HG03097 (cell line): Measurements from ENCODE around the gene DSCAML1.

ENCODE experiments used
- ATAC-seq: cut with Tn5 transposase; IDR thresholded peaks from one replicate; pipeline ENCODE4 v1.9.1; 2021; ENCODE audit not compliant: unreplicated experiment, low FRiP score

Gene DSCAML1, protein sequence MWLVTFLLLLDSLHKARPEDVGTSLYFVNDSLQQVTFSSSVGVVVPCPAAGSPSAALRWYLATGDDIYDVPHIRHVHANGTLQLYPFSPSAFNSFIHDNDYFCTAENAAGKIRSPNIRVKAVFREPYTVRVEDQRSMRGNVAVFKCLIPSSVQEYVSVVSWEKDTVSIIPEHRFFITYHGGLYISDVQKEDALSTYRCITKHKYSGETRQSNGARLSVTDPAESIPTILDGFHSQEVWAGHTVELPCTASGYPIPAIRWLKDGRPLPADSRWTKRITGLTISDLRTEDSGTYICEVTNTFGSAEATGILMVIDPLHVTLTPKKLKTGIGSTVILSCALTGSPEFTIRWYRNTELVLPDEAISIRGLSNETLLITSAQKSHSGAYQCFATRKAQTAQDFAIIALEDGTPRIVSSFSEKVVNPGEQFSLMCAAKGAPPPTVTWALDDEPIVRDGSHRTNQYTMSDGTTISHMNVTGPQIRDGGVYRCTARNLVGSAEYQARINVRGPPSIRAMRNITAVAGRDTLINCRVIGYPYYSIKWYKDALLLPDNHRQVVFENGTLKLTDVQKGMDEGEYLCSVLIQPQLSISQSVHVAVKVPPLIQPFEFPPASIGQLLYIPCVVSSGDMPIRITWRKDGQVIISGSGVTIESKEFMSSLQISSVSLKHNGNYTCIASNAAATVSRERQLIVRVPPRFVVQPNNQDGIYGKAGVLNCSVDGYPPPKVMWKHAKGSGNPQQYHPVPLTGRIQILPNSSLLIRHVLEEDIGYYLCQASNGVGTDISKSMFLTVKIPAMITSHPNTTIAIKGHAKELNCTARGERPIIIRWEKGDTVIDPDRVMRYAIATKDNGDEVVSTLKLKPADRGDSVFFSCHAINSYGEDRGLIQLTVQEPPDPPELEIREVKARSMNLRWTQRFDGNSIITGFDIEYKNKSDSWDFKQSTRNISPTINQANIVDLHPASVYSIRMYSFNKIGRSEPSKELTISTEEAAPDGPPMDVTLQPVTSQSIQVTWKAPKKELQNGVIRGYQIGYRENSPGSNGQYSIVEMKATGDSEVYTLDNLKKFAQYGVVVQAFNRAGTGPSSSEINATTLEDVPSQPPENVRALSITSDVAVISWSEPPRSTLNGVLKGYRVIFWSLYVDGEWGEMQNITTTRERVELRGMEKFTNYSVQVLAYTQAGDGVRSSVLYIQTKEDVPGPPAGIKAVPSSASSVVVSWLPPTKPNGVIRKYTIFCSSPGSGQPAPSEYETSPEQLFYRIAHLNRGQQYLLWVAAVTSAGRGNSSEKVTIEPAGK (N-terminal part only)

DNA sequence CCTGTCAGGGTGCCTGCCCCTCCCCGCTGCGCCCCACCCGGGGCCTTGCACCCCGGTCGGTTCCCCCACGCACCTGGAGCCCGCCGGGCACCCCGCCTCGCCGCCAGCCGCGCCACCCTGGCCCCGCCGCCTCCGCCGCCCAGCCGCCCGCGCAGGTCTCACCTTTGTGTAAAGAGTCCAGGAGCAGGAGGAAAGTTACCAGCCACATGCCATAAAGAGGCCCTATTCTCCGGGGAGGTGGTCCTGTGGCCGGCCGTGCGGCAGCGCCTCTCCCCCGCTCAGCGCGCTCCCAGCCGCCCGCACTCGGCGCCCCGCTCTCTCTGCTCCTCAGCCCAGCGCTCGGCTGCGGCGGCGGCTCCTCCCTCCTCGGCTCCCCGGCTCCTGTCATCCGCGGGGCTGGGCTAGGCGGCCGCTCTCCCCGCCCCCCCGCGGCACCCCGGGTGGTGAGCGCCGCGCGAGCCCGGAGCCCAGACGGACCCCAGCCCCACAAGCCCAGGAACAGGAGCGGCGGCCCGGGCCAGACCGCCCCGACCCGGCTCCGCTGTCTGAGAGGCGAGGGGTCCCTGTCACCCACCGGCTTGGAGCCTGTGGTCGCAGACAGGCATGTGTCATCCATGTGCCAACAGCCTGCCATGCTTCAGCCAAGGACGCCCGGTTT lies at the start of gene DSCAML1:
DSCAML1 (minus strand) TSS at position 345 of the 658 bp plus-strand sequence; CDS start at position 208, 137 bp downstream.
- ATAC-seq = no peak

DNA sequence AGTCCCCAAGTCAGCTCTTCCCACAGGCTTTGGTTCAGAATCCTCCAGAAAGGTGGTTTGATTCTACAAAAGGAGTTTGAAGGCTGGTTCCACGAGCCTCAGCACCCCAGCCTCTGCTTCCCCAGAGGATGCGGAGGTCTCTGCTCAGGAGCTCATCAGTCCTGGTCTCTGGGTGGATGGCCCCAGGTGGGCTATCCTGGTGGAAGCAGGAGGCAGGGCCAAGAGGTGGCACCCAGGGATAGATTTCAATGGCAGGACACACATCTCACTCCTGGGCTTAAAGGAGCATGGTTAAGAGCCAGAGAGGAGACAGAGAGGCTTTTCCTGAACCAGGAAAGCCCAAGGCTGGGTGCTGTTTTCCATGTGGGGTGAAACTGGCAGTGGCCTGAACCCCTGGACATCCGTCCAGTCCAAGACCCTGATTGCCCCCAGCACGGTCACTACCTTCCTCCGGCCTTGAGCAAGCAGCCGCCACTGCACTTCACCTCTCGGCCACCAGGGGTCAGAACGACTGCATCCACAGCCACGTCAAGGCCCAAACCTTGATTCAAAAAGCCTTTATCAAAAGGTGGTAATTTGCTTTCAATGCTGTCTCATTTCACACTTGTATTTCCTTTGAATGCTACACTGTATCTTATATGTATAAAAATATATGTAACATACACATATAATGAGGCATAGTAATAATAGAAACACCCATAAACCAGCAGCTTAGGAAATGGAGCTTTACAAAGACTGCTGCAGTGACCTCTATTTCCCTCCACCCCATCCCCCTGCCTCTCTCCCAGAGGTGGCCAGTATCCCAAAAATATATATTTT lies 46.9 kb upstream of the DSCAML1 start:
- no peak for ATAC-seq

DNA sequence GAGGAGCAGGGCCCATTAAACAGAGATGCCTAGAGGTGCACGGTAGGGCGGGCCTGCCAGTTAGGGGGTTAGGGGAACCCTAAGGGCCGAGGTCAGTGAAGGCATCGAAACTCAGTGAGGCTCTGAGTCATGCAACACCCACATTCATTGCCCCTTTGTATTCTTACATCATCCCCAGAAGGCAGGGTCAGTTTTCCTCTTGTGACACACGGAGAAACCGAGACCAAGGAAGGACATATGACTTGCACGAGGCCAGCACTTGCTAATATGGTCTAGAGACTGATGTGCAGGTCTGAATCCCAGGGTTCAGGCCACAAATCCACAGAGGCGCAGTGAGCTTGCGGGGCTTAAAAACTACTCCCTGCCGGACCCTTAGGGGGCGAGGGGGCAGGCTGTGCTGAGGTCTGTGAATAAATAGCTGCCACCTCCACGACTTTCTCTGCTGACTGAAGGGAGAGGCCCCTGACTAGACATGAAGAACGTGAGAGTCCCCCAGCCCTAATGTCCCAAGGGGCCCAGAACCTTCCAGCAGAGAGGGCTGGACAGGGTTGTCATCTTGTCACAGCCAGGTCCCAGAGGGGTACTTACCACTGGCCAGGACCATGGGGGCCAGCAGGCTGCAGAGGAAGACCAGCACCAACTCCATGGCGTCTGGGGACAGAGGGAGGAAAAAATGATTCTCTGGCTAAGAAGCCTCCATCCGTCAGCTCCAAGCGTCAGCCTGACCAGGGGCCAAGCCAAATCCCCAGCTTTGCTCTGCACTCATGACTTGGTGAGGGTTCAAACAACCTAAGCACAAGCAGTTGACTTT lies 45.3 kb upstream of the DSCAML1 start:
- no peak for ATAC-seq

DNA sequence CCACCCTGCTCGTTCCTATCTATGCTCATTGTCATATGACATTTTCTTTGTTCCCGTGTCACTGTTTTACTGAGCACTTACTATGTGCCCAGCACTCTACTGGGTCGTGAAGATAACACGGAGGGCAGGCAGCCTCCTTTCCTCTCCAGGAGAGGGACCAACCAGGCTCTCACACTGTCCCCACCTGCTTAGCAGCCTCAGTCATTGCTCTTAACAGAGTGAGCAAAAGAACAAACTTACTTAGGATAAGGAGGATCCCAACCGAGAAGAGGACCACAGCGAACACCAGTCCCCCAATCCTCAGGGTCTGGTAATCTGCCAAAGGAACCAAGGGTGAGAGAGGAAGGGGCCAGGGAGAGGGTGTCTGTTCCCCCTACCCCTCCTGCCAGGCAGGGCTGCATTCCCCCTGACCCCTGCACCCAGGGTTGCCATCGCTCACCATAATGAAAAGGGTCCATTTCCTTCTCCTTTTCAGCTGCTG lies 44.6 kb upstream of the DSCAML1 start:
- no peak for ATAC-seq

DNA sequence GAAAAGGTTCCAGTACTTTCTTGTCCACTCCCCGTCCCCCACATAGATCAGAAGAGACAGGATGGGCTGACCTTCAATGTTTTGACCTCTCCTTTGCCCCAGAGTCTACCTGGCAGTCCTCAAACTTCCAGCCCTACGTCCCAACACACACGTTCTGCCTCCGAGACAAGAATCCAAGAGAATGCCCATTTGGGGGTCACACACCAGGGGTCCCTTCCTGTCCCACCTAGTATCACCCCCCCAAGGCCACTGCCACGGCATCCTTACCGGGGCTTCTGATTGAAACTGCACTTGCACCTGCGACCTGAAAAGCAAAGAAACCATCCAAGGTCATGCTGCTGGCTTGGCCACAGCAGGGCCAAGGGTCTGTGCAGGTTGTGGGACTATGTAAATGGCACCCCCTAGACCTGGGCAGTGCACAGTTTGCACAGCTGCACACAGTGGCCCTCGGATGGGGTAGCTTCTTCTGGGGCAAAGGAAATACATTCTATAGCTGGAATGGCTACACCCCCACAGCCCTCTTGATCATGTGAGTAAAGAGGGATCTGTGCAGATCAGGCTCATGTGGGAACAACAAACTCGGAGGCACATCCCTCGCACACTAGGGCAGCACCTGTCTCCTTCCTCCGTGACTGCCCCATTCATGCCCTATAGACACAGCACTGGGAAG lies 44.0 kb upstream of the DSCAML1 start:
- no peak for ATAC-seq

DNA sequence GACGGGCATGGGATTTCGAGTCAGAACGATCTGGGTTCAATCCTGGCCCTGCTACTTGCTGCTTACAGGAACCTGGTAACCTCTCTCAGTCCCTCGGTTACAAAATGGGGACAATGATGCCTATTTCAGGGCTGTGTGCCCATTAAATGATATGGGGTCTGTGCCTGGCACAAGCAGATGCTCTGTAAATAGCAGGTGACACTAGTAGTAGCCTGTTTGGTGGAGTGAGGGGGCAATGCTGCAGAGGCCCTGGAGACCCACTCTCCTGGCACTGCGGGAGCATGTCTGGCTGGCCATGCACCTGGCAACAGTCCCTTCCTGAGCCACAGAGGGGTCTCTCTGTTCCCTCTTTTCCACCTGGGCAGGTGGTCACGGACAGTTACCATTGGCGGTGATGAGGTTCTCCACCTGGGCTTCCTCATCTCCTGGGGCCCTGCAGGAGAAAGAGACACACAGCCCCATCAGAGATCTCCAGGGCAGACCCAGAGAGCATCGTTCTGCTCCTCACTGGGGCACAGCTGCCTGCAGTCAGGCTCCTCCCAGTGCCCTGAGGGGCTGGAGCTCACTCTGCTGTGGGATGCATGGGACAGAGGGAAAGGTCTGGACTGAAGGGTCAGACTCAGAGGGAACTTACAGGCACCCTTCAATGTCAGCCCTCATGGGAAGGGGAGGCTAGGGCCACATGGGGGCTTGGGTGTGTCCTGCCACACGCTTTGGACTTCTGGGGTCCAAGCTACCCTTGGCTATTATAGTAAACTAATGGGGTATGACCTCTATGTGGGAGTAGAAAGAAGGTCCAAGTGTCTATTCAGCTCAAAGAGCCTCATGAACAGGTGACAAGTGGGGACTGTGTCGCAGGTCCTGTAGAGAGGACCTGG lies 43.2 kb upstream of the DSCAML1 start:
- ATAC-seq = no peak

DNA sequence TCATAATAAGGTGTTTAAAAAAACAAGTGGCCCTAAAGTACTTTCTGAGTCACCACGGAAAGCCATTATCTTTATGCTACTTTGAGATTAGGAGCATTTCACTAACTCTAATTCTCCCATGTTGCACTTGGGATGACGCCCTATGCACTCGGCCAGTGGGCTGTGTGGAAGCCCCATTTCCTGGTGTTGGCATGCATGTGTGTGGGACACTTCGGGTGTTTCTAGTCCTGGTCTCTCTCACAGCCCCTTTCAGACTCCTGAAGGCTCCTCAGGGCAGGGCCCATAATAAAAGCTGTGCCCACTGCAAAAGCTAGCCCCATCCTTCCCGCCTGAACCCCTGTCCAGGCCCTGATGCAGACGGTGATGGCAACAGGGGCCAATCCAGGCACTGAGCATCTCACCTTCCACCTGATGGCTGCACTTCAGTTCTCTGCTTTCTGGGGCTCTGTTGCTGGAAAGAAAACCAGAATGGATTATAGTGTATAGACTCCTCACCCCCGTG lies 42.4 kb upstream of the DSCAML1 start:
- no peak for ATAC-seq

DNA sequence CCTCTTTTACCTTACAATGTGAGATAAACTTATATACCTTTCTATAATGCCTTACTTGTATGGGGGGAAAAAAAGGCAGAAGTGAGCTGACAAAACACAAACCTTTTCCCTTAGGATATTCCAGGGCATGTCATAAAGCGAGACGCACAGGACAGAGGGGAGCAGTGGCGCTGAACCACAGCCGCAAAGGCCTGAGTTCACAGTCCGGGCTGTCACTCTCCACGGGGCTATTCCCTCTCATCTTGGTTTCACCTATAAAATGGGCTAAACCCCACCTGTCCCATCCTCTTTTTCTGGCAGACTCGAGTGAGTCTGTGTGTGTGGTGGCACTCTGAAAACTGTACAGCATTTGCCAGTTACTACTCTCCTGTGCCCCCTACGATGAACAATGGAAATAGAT lies 41.9 kb upstream of the DSCAML1 start:
- ATAC-seq = no peak

DNA sequence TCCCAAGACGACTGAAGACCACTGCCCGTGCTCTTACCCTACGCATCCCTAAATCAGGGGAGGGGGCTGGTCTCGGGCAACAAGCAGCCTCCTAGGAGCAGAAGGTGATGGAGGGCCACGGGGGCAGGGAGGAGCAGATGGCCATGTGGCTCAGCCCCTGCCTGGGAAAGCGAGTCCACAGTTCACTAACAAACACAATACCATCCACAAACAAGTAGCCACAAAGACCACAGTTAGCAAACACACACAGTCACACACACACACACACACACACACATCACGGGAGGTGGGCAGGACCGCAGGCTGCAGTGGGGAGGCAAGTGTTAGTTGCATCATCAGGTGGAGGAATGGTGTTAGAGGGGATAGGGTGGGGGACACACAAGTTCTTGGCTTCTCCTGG lies 40.8 kb upstream of the DSCAML1 start:
- no peak for ATAC-seq

DNA sequence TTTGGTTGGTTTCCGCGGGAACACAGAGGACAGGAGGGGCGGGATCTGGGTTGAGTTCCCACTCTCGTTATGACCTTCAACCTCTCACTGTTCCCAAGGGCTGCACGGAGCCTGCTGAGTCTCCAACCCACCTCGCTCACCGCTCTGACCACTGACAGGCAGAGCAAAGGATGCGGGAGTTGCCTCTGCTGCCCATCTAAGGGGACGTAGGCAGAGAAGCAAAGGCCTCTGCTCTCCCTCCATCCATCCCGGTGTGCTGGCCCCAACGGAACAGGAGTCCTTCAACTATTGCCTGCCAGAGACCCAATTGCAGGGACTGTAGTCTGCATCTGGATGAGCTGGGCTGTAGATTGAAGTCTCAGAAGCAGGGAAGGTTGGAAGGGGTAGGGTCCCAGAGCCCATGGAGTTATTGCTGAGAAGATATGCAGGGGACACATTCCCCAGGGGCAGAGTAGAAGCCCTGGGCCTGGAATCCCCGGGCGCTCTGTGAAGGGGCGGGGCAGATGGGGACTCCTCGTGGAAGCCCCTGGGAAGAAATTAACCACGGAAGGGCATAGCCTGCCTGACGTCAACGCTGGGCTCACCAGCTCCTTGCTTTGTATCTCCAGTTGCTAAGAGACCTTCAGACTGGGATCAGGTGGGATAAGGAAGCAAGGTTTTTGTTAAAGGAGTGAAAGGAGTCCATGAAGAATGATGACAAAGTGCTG lies 40.2 kb upstream of the DSCAML1 start:
- no peak for ATAC-seq

DNA sequence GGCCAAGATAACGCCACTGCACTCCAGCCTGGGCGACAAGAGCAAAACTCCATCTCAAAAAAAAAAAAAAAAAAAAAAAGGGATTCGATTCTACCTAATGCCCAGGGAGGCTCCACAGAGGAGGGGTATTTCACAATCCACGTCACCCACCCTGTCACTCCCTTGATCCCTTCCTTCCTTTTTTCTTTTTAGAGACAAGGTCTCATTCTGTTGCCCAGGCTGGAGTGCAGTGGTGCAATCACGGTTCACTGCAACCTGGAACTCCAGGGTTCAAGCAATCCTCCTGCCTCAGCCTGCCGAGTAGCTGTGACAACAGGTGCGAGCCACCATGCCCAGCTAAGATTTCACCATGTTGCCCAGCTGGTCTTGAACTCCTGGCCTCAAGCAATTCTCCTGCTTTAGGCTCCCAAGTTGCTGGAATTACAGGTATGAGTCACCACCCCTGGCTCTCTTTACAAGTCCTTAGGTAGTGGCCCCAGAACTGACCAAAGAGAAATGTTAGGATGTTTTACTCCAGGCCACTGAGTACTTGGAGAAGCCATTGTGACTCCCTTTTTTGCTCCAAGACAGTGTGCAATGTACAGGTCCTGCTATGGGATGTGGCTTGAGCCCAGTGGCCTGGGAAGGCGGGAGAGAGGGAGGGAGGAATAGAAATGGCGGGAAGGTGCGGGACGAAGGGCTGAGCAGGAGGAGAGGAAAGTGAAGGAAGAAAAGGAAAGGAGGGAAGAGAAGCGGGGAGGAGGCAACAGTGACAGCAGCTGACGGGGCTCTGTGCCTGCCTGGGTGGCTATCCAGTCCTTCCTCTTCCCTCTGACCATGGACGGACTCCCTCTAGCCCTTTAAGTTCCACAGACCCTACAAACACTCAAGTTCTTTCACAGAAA lies 39.3 kb upstream of the DSCAML1 start:
- no peak for ATAC-seq

DNA sequence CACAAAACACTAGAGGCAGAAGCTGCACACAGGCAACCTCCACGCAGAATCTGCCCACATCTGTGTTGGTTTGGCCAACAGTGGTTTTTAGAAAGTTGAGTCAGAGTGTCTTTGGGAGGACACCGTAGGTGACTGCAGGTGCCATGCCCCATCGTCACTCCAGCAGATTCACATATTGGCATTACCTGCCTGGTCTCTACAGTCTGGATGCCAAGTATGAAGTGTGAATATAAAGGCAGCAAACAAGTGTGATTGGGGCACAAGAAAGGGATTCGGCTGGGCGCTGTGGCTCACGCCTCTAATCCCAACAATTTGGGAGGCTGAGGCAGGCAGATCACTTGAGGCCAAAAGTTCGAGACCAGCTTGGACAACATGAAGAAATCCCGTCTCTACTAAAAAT lies 38.6 kb upstream of the DSCAML1 start:
- no peak for ATAC-seq

DNA sequence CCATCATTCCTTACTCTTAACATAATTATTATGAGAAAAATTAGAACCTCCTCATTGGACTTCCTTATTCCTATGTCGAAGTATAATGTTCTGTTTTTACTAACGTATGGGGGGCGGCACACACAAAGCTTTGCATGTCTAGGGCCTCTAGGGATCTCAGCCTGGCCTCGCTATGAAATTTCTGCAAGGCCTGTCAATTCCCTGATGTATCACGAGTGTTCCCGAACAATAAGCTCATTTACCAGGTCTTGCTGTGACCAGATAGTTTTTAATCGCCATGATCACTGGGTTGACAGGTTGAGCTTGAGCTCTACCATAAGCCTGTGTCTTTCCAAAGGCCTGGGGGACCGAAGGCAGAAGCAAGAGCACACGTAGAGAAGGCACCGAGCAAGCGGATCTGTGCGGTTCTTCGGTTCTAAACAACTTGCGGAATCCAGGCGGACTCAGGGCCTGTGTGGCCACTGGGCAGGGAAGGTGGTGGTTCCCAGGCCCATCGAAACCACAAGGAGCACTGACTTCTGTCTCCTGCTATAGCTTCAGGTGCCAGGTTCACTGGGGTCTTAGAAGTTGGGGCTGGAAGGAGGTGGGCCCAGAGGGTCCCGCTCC lies 37.9 kb upstream of the DSCAML1 start:
- ATAC-seq = no peak

DNA sequence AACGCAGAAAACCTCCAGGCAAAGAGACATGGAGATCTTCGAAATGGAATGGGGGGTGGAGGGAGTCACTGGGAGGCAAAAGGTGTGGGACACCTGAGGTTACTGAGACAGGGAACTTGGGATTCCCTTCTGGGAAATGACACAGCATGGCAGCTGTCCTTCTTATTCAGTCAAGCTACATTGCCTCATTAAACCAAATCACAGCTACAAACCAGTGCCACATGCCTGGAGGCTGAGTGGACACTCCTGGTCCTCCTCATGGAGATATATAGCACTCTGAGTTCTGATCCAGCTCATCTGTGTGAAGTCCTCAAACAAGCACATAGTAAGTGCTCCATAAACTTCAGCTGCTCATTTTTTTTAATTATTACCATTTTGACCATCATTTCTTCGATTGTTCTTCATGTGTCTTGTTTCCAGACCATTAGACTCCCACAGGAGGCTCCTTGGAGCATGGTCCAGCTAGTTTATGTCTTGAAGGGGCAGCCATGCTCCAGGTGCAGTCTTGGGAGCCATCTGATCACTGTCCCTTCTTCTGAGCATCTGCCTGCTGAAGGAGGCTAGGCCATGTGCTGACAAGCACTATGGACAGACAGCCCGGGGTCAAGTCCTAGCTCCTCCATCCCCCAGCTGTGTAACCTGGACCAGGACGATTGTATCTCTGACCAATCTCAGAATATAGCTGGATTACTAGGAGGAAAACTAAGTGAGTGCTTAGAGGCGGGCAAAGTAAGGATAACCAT lies 37.2 kb upstream of the DSCAML1 start:
- no peak for ATAC-seq
